SK-N-SH (cell line): ENCODE measurements around the gene NYAP2. TPM values are rescaled to one million over a fixed set of nuclear protein-coding genes. Genes with fewer than 3 reads are reported as not detected.

Source experiments
- CTCF ChIA-PET: fragments of 300-600, 350-600 bp; formaldehyde crosslinking; extraction: SDS; loops from one replicate; lab custom pipeline; 2021; lab: Yijun Ruan, JAX
- POLR2A ChIA-PET: fragments of 350-600 bp; sonication (Branson Sonifier 250); formaldehyde crosslinking; extraction: SDS; loops from one replicate; lab custom pipeline; 2020; ENCODE audit warnings: antibody characterized with exemption, inconsistent platforms; lab: Yijun Ruan, JAX
- DNase-seq: peaks from one replicate; pipeline ENCODE4 v3.0.0; 2012
- H2AFZ ChIP-seq: fragments of 200-600 bp; sonication (generic); 2 replicates; pipeline ENCODE4 v1.8.1; 2016; ENCODE audit warnings: antibody characterized with exemption, mild to moderate bottlenecking, low read depth
- H3F3A ChIP-seq: fragments of 200-600 bp; sonication (generic); replicated peaks from 2 replicates; pipeline ENCODE3; 2016; ENCODE audit warnings: antibody characterized with exemption, mild to moderate bottlenecking; ENCODE audit not compliant: insufficient read depth
- H3K27ac ChIP-seq, 2 experiments: fragments of 200-500 bp in 1 of 2; fragments of 200-600 bp in 1 of 2; sonication (Bioruptor generic) in 1 of 2; sonication (generic), shearing (Covaris generic) in 1 of 2; 2 replicates each; pipeline versions ENCODE4 v1.5.1 to v1.6.1; 2014 to 2016; ENCODE audit warnings: low read depth in 2 of 2, inconsistent platforms in 1 of 2, low read length in 1 of 2, mild to moderate bottlenecking in 1 of 2, mixed read lengths in 1 of 2
- H3K27me3 ChIP-seq: fragments of 200-600 bp; sonication (generic), shearing (Covaris generic); 2 replicates; pipeline ENCODE4 v1.6.1; 2016; ENCODE audit warnings: mixed run types; ENCODE audit not compliant: insufficient read depth
- H3K36me3 ChIP-seq, 2 experiments: fragments of 200-500 bp in 1 of 2; fragments of 200-600 bp in 1 of 2; sonication (Bioruptor generic) in 1 of 2; sonication (generic) in 1 of 2; replicated peaks in 1 of 2; 2 replicates each; pipeline versions ENCODE3 to v1.5.1; 2014 to 2016; ENCODE audit warnings: low read length in 1 of 2, mild to moderate bottlenecking in 1 of 2; ENCODE audit not compliant: insufficient read depth in 2 of 2, control insufficient read depth in 1 of 2
- H3K4me1 ChIP-seq, 2 experiments: fragments of 200-500 bp in 1 of 2; fragments of 200-600 bp in 1 of 2; sonication (Bioruptor generic) in 1 of 2; sonication (generic), shearing (Covaris generic) in 1 of 2; 2 replicates each; pipeline versions ENCODE4 v1.5.1 to v1.6.1; 2014 to 2016; ENCODE audit warnings: low read depth in 1 of 2, low read length in 1 of 2, mixed run types in 1 of 2; ENCODE audit not compliant: insufficient read depth in 2 of 2, control insufficient read depth in 1 of 2
- H3K4me2 ChIP-seq: fragments of 200-600 bp; sonication (generic), shearing (Covaris generic); 2 replicates; pipeline ENCODE4 v1.6.1; 2017; ENCODE audit warnings: mixed run types
- H3K4me3 ChIP-seq, 2 experiments: fragments of 200-500 bp in 1 of 2; fragments of 200-600 bp in 1 of 2; sonication (Bioruptor generic) in 1 of 2; sonication (generic), shearing (Covaris generic) in 1 of 2; 2 replicates each; pipeline versions ENCODE4 v1.5.1 to v1.8.1; 2014 to 2016; ENCODE audit warnings: low read depth in 2 of 2, inconsistent platforms in 1 of 2, low read length in 1 of 2, mild to moderate bottlenecking in 1 of 2, mixed read lengths in 1 of 2, moderate library complexity in 1 of 2
- H3K79me2 ChIP-seq: fragments of 200-600 bp; sonication (generic); 2 replicates; pipeline ENCODE4 v1.8.1; 2017; ENCODE audit warnings: mild to moderate bottlenecking; ENCODE audit not compliant: insufficient read depth
- H3K9ac ChIP-seq: fragments of 200-600 bp; sonication (generic); 2 replicates; pipeline ENCODE4 v1.6.1; 2017; ENCODE audit warnings: mixed run types
- H3K9me2 ChIP-seq: fragments of 200-600 bp; sonication (generic); 2 replicates; pipeline ENCODE4 v1.6.1; 2017; ENCODE audit warnings: mixed run types
- H3K9me3 ChIP-seq: fragments of 200-600 bp; sonication (generic); 2 replicates; pipeline ENCODE4 v1.6.1; 2017; ENCODE audit warnings: mixed run types, mild to moderate bottlenecking, moderate library complexity
- H4K20me1 ChIP-seq: fragments of 200-600 bp; sonication (generic); 2 replicates; pipeline ENCODE4 v1.6.1; 2017; ENCODE audit warnings: mild to moderate bottlenecking, mixed run types; ENCODE audit not compliant: insufficient read depth
- EZH2phosphoT487 ChIP-seq: fragments of 200-600 bp; sonication (generic); IDR thresholded peaks from 2 replicates; pipeline ENCODE4 v1.6.1; 2017; ENCODE audit warnings: low read depth, mixed run types, mild to moderate bottlenecking, antibody characterized with exemption, moderate library complexity, borderline replicate concordance
- FOXJ3 ChIP-seq: sonication (generic); formaldehyde crosslinking; IDR thresholded peaks from 2 replicates; pipeline ENCODE4 v1.5.1; 2020; ENCODE audit warnings: mild to moderate bottlenecking, missing genetic modification reagents
- FOXM1 ChIP-seq: IDR thresholded peaks from 2 replicates; pipeline ENCODE4 v1.4.0; 2012; ENCODE audit warnings: low read depth, mild to moderate bottlenecking
- MEF2A ChIP-seq: IDR thresholded peaks from 2 replicates; pipeline ENCODE4 v1.4.0; 2012; ENCODE audit warnings: low read depth, borderline replicate concordance
- MXI1 ChIP-seq: IDR thresholded peaks from 2 replicates; pipeline ENCODE4 v1.6.1; 2012; ENCODE audit warnings: mild to moderate bottlenecking, low read depth, low read length, improper control_type of control experiment
- NFIC ChIP-seq: IDR thresholded peaks from 2 replicates; pipeline ENCODE4 v1.4.0; 2012; ENCODE audit warnings: borderline replicate concordance
- POLR2AphosphoS5 ChIP-seq: IDR thresholded peaks from 2 replicates; pipeline ENCODE4 v1.6.1; 2012; ENCODE audit warnings: low read depth, low read length
- RAD21 ChIP-seq: IDR thresholded peaks from 2 replicates; pipeline ENCODE4 v1.6.1; 2012; ENCODE audit warnings: mild to moderate bottlenecking, low read length
- SIN3A ChIP-seq: IDR thresholded peaks from 2 replicates; pipeline ENCODE4 v1.6.1; 2012; ENCODE audit warnings: low read depth, mild to moderate bottlenecking, low read length, moderate library complexity, borderline replicate concordance
- TCF12 ChIP-seq: IDR thresholded peaks from 2 replicates; pipeline ENCODE4 v1.4.0; 2012
- TEAD4 ChIP-seq: IDR thresholded peaks from 2 replicates; pipeline ENCODE4 v1.4.0; 2012; ENCODE audit warnings: mild to moderate bottlenecking, borderline replicate concordance; ENCODE audit not compliant: insufficient read depth
- YY1 ChIP-seq: IDR thresholded peaks from 2 replicates; pipeline ENCODE4 v1.4.0; 2012; ENCODE audit warnings: low read depth, mild to moderate bottlenecking
- WGBS: methylation state at CpG from one replicate; pipeline ENCODE4 v1.1.6; 2017; ENCODE audit warnings: low lambda C conversion rate; 5-methylcytosine and 5-hydroxymethylcytosine counted together
- polyA plus RNA-seq, 3 experiments: library from polyadenylated mRNA; depleted of rRNA; stranded (reverse); fragments of >200 nt; gene quantifications; 2 replicates each; pipeline ENCODE4 v1.2.3, GENCODE V29; 2012
- TF ChIP-seq, protein P1 (sequence below): IDR thresholded peaks from 2 replicates; pipeline ENCODE4 v1.4.0; 2012; ENCODE audit warnings: low read depth, borderline replicate concordance
- TF ChIP-seq, protein P2 (sequence below): fragments of 150-350 bp; IDR thresholded peaks from 2 replicates; pipeline ENCODE4 v1.6.1; 2016; ENCODE audit warnings: mild to moderate bottlenecking, low read depth, low read length
- TF ChIP-seq, protein P3 (sequence below): IDR thresholded peaks from 2 replicates; pipeline ENCODE4 v1.4.0; 2012; ENCODE audit warnings: low read depth

NYAP2 gene
- polyA plus RNA-seq, 1 of the 3 experiments (the other 2 are of a cell fraction): not detected

DNA sequence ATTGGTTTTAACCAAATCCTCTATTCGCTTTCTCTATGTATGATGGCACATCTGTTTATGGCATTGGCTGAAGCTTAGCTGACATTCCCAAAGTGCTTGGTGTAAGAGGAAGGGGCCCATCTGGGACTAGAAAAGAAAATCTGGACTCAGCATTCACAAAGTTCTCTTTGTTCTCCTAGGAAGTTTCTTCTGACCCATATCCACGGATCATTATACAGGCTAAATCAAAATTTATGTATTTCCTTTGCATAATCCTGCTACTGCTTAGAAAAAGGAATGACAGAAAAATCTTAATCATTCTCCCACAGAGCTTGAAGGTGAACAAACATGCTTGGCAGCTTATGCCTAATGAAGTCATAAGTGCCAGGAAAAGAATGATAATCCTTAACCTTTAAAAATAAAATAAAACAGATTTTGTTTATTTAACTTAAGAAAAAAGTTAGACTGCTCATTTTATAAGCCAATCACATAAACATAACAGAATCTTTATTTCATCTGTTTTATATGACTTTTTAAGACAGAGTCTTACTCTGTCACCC, 88.4 kb downstream of the NYAP2 start:
- Histone ChIP-seq H3K27me3 (no peaks in the 10 kb centered on the region), H3K27ac (no peak overlapping the region), H3K9me2 (no peaks in the 10 kb centered on the region), H3K9me3 (no peaks in the 10 kb centered on the region), H3K4me1 (no peaks in the 10 kb centered on the region), H3K4me3 (no peak overlapping the region), H3K36me3 (no peaks in the 10 kb centered on the region), H3K4me2 (no peak overlapping the region), H3K9ac (no peak overlapping the region), H3F3A (no peaks in the 10 kb centered on the region), H3K79me2 (no peaks in the 10 kb centered on the region), H2AFZ (no peak overlapping the region), H4K20me1 (no peaks in the 10 kb centered on the region)
- DNase-seq: no peak
- ChIA-PET POLR2A (no interaction called here), CTCF (interaction anchor here (1.3 kb wide), 1 partner anchor 9 kb away, joined by 4 read pairs; no protein-coding TSS in a partner anchor)
- TF ChIP-seq SIN3A (no peak), TEAD4 (no peak), POLR2AphosphoS5 (no peak), EZH2phosphoT487 (no peak), FOXM1 (no peak), TCF12 (no peak), YY1 (no peak), MEF2A (no peak), MXI1 (no peak)
- TF ChIP-seq, protein P1, sequence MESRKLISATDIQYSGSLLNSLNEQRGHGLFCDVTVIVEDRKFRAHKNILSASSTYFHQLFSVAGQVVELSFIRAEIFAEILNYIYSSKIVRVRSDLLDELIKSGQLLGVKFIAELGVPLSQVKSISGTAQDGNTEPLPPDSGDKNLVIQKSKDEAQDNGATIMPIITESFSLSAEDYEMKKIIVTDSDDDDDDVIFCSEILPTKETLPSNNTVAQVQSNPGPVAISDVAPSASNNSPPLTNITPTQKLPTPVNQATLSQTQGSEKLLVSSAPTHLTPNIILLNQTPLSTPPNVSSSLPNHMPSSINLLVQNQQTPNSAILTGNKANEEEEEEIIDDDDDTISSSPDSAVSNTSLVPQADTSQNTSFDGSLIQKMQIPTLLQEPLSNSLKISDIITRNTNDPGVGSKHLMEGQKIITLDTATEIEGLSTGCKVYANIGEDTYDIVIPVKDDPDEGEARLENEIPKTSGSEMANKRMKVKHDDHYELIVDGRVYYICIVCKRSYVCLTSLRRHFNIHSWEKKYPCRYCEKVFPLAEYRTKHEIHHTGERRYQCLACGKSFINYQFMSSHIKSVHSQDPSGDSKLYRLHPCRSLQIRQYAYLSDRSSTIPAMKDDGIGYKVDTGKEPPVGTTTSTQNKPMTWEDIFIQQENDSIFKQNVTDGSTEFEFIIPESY: no peak
- TF ChIP-seq, protein P2, sequence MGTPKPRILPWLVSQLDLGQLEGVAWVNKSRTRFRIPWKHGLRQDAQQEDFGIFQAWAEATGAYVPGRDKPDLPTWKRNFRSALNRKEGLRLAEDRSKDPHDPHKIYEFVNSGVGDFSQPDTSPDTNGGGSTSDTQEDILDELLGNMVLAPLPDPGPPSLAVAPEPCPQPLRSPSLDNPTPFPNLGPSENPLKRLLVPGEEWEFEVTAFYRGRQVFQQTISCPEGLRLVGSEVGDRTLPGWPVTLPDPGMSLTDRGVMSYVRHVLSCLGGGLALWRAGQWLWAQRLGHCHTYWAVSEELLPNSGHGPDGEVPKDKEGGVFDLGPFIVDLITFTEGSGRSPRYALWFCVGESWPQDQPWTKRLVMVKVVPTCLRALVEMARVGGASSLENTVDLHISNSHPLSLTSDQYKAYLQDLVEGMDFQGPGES: no peak
- TF ChIP-seq, protein P3, sequence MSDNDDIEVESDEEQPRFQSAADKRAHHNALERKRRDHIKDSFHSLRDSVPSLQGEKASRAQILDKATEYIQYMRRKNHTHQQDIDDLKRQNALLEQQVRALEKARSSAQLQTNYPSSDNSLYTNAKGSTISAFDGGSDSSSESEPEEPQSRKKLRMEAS: no peak
- 27% methylated on average over 2 of the region's 2 CpGs for WGBS

DNA sequence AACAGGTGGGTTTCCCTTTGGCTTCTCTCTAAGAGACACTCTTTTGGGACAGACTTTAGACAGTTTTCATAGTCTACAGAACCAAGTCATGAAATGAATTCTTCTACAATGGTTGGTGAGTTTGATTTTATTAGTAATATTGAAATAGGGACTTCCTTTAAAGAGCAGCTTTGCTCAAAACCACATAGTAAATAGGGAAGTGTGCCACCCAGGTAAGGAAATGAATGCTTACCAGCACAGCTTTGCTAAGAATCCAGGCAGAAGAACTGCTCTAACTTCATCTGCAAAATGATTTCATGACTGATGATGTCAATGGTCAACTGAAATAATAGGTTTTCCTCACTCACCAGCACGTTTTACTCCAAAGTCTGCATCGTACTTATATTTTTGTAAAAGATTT, 89.2 kb downstream of the NYAP2 start:
- no peak overlapping the region for H2AFZ ChIP-seq
- no peak overlapping the region for H3K27ac ChIP-seq
- H3K4me2 ChIP-seq: no peak overlapping the region
- TF ChIP-seq, protein P1: no peak
- TF ChIP-seq NFIC (no peak), RAD21 (no peak), FOXM1 (no peak), FOXJ3 (no peak), TEAD4 (no peak)
- H3K27me3 ChIP-seq: no peaks in the 10 kb centered on the region
- H3K4me3 ChIP-seq: no peak overlapping the region
- DNase-seq: no peak
- no peaks in the 10 kb centered on the region for H3K79me2 ChIP-seq
- H3F3A ChIP-seq: no peaks in the 10 kb centered on the region
- H3K36me3 ChIP-seq: no peaks in the 10 kb centered on the region
- H3K9me2 ChIP-seq: no peaks in the 10 kb centered on the region
- no peak overlapping the region for H3K9ac ChIP-seq
- WGBS: 40% methylated on average over 2 of the region's 2 CpGs
- POLR2A ChIA-PET: no interaction called here
- CTCF ChIA-PET: interaction anchor here (1.3 kb wide), 1 partner anchor 8 kb away, joined by 4 read pairs; no protein-coding TSS in a partner anchor
- H3K4me1 ChIP-seq: no peaks in the 10 kb centered on the region
- H3K9me3 ChIP-seq: no peaks in the 10 kb centered on the region
- no peaks in the 10 kb centered on the region for H4K20me1 ChIP-seq
